EH (cell line): Measurements from ENCODE around the gene DIP2C.
A peak's percentile ranks its signal among the peaks of the same experiment; 100 is the strongest.

Source experiments
- DNase-seq: peaks from one replicate; pipeline ENCODE4 v3.0.0-alpha.2; 2015; ENCODE audit warnings: low read depth

Gene DIP2C

DNA sequence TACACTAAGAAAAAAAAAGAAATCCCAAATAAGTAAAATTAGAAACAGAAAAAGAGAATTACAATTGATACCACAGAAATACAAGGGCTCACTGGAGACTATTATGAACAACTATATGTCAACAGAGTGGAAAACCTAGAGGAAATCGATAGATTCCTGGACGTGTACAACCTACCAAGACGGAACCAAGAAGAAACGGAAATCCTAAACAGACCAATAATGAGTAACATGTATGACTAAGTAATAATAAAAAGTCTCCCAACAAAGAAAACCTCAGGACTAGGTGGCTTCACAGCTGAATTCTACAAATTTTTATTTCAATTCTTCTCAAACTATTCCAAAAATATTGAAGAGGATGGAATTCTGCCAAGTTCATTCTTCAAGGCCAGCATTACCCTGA, 13.9 kb downstream of the DIP2C start:
- DNase-seq: peak; percentile 15

DNA sequence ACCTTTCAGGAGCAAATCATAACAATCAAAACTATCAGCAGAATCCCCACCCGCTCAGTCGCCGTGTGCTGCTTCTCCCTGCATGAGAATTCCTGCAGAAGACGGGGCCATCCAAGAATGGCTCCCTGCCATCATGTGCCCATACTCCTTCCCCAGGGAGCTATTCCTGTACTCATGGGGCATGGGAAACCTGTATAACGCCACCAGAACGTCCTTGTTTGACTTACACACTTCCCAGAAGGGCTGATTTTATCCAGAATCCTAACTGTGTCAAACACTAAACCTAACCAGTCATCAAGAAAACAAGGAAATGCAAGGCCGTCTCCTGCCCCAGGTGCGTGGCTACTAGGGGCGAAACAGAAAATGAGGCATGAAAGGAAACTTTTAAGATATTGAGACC, 16.0 kb downstream of the DIP2C start:
- DNase-seq: no peak

DNA sequence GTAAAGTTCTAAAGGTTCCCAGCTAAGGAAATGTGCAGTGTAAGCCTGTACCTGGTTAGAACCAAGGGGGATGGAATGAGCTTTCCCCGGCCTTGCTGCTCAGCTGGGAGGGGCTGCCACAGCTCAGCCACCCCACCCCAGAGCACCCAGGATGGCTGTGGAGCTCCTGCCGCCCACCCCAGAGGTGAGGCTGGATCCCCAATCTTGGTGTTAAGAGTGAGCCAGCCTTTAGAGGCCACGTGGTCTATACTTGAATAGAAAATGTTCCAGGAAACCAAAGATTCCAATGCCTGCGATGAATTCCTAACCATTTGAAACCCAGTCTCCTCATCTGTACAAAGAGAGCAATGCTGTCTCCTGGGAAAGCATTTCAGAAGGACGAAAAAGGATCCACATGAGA, 16.5 kb downstream of the DIP2C start:
- DNase-seq: no peak

DNA sequence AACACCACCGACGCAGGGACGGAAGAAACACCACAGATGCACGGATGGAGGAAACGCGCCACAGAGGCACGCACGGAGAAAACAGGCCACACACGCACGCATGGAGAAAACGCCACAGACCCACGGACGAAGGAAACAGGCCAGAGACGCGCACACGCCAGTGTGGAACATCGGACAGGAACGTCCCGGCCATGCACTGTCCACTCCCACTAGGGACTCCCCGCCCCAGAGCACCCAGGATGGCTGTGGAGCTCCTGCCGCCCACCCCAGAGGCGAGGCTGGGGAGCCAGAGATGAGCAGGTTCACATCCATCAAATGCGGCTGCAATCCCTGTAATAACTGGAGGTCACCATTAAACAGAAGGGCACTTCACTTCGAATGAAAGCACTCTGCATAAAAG, 17.3 kb downstream of the DIP2C start:
- no peak for DNase-seq

GRCh38 chr10:670990-671389, 18.5 kb downstream of the DIP2C start:
- no peak for DNase-seq

- DNase-seq: no peak
Measured at GRCh38 chr10:670038-670437, 19.4 kb downstream of the DIP2C start.

GRCh38 chr10:668786-669485, 20.5 kb downstream of the DIP2C start:
- DNase-seq: no peak

GRCh38 chr10:667602-668143, 21.8 kb downstream of the DIP2C start:
- no peak for DNase-seq

- DNase-seq: no peak
Measured at GRCh38 chr10:667096-667495, 22.4 kb downstream of the DIP2C start.

DNA sequence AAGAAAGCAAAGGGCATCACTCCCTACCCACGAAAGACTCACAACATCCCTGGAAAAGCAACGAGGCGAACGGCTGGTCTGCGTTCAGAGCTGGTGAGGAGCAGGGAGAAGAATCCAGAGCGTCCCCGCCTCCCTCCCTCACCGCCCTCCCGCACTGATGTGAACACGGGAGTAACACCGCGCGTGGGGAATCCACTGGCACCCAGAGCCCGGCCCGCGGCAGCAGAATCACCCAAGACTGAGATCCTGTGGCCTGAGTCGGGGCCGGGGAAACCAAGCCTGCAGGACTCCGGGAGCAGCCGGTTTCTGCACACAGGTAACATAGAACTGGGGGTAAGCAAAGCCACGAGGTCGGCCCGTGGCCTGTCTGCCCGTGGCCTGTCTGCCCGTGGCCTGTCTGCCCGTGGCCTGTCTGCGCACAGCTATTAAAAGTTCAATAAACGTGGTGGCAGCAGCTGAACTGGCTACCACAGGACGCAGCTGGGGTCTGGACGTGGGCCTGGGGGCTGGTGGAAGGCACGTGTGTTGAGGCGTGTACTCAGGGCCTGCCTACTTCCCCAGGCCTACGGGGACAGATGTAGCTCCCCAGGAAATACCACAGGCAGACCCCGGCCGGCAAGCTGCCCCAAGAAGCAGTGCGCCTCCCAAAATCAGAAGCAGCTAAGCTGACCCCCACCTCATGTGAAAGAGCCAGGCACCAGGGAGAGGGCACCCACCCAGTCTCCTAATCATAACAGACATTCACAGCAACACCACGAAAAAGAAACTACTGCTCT, 23.0 kb downstream of the DIP2C start:
- DNase-seq: no peak

- DNase-seq: no peak
Measured at GRCh38 chr10:665579-666091, 23.8 kb downstream of the DIP2C start.

GRCh38 chr10:664893-665292, 24.6 kb downstream of the DIP2C start:
- DNase-seq: no peak

DNA sequence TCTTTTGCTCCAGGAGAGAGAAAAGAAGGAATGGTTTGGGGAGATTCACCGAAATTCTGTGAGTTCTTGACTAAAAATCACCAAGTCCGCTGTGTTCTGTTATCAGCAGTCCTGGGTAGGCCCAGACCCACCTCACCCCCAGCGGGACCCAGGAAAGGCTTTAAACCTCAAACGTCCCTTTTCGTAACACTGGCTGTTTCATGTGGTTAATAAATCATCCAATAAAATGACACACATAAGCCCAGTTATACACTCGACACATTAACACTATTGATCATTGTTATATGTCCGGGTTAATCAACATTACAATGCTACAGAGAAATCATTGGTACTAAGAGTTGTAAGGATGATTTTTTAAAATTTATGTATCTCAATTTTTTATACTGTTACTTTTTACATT, 25.2 kb downstream of the DIP2C start:
- no peak for DNase-seq

DNA sequence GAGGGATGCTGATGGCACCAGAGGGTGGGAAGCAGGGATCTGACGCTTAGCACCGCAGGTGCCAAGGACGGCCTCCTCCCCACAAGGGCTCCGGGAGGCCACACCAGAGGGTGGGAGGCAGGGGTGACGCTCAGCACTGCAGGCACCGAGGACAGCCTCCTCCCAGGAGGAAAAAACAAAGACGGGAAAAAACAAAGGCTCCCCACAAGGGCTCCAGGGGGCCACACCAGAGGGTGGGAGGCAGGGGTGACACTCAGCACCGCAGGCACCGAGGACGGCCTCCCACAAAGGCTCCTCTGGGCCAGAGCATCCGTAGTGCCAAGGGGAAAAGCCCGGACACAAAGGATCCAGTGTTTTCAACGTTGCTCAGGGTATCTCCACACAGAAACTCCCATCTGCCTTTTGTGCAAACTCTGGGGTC, 25.6 kb downstream of the DIP2C start:
- DNase-seq: no peak

- no peak for DNase-seq
Measured at GRCh38 chr10:663466-663751, 26.1 kb downstream of the DIP2C start.

DNA sequence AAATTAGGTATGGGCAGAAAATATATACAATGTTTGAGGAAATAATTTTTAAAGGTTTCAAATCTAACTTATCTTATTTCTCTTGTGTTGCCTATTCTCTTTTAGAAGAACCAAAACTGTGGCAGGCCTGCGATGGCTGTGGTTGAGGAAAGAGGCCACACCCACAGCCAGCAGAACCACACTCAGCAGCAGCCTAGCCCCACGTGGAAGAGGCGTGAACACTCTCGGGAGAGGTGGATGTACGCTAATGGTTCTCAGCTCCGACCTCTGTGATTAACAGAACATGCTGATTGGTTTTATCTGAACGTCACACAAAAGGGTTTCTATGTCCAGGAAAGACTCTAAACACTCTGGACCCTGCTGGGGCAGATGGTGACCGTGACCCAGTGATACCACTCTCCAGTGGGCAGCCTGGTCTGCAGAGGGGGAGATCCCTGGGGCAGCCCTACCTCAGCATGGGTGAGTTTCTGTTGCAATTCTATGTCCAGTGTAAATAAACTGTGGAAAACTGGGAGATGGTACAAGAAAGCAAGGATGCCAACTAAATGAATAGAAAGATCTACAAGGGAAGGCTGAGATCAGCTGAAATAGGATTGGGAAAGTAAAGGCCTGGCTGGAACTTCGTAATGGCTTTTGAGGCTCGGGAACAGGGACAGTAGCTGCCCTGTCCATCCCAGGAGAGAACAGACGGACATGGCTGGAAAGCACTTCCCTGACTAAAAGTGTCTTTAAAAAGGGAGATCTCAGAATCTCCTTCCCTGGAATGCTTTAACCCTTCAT, 26.6 kb downstream of the DIP2C start:
- DNase-seq: no peak

- no peak for DNase-seq
Measured at GRCh38 chr10:662223-662605, 27.3 kb downstream of the DIP2C start.

- no peak for DNase-seq
Measured at GRCh38 chr10:661597-662222, 27.8 kb downstream of the DIP2C start.

GRCh38 chr10:660970-661596, 28.4 kb downstream of the DIP2C start:
- DNase-seq: no peak

DNA sequence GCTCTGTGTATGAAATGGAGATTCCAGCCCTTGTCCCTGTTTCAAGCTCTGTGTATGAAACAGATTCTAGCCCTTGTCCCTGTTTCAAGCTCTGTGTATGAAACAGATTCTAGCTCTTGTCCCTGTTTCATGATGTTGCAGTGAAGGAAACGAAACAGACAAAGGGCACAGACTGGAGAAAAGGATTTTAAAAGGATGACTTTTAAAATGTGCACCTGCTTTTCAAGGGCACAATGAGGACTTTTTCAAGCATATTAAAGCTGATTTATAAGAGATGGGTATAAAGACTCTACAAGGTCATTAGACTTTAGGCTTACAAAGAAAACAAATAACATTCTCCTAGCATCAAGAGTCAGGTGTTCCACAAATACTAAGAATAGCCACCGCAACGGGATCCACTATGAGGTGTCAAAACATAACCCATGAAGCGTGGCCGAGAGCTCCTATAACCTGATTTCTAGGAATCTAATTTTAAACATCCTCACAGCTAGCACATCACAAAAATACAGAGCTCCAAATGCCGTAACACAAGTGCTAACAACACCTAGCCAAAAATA, 29.0 kb downstream of the DIP2C start:
- peak; percentile 20 for DNase-seq

DNA sequence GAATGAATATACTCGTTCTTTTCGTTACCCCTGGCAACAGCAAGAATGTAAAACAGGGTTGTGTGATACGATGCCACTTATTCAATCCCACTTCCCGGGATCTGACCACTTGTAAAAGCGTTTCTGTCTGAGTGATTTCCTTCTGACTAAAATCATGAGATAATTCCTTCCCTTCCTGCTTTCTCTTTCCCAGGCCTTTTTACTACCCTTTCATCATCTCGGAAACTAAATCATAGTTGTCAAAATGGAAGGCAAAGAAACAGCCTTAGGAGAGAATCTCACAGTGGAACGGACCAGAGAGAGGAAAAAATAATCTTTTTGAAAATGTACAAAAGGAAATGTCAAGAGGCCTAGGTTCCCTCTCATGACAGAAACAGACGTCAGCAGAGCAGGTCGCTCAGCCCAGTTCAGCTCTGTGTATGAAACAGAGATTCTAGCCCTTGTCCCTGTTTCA, 29.8 kb downstream of the DIP2C start:
- peak; percentile 93 for DNase-seq
